SU-DHL-6 (cell line): ENCODE results near the gene STK31.

ENCODE experiments used
- H2AFZ ChIP-seq: fragments of 200-600 bp; sonication (generic); 2 replicates; pipeline ENCODE4 v1.6.1; 2014; ENCODE audit warnings: low read depth, mild to moderate bottlenecking, moderate library complexity, mixed read lengths, antibody characterized with exemption, low read length; ENCODE audit not compliant: severe bottlenecking
- H3F3A ChIP-seq: fragments of 200-600 bp; shearing (Covaris generic); 2 replicates; pipeline ENCODE4 v1.6.0; 2016; ENCODE audit warnings: antibody characterized with exemption, mild to moderate bottlenecking; ENCODE audit not compliant: insufficient read depth
- H3K27ac ChIP-seq: fragments of 200-600 bp; sonication (generic); 2 replicates; pipeline ENCODE4 v1.5.1; 2016; ENCODE audit warnings: low read depth, mild to moderate bottlenecking, low read length, moderate library complexity, mixed read lengths
- H3K27me3 ChIP-seq: fragments of 200-600 bp; sonication (generic), shearing (Covaris generic); 2 replicates; pipeline ENCODE4 v1.6.0; 2014; ENCODE audit warnings: mild to moderate bottlenecking, low read length
- H3K36me3 ChIP-seq: fragments of 200-600 bp; sonication (generic); 2 replicates; pipeline ENCODE4 v1.6.1; 2014; ENCODE audit warnings: mild to moderate bottlenecking, low read length, mixed read lengths
- H3K4me2 ChIP-seq: fragments of 300-600, 200-600 bp; shearing (Covaris generic), sonication (generic); 2 replicates; pipeline ENCODE4 v1.6.0; 2014; ENCODE audit warnings: low read length, low read depth, mild to moderate bottlenecking; ENCODE audit not compliant: poor library complexity, severe bottlenecking
- H3K4me3 ChIP-seq: fragments of 200-600 bp; sonication (generic); 2 replicates; pipeline ENCODE4 v1.5.1; 2014; ENCODE audit warnings: antibody characterized with exemption, low read length, mild to moderate bottlenecking, mixed read lengths; ENCODE audit not compliant: insufficient read depth, poor library complexity, severe bottlenecking
- H3K79me2 ChIP-seq: fragments of 200-600 bp; sonication (generic); 2 replicates; pipeline ENCODE4 v1.6.1; 2014; ENCODE audit warnings: mild to moderate bottlenecking, low read length, moderate library complexity; ENCODE audit not compliant: insufficient read depth
- H3K9ac ChIP-seq: fragments of 200-600 bp; sonication (generic); 2 replicates; pipeline ENCODE4 v1.7.0; 2014; ENCODE audit warnings: mild to moderate bottlenecking, low read length
- H3K9me2 ChIP-seq: fragments of 200-600 bp; sonication (generic); replicated peaks from 2 replicates; pipeline ENCODE4 v1.6.1; 2014; ENCODE audit warnings: low read length; ENCODE audit not compliant: insufficient read depth
- H3K9me3 ChIP-seq: fragments of 200-600 bp; sonication (generic); 2 replicates; pipeline ENCODE4 v1.6.1; 2014; ENCODE audit warnings: low read length, mixed read lengths; ENCODE audit not compliant: insufficient read depth
- H4K20me1 ChIP-seq: fragments of 200-600 bp; sonication (generic); 2 replicates; pipeline ENCODE4 v1.6.1; 2014; ENCODE audit warnings: low read depth, mild to moderate bottlenecking, antibody characterized with exemption, low read length, moderate library complexity, mixed read lengths
- CTCF ChIP-seq: fragments of 200-600 bp; sonication (generic); IDR thresholded peaks from one replicate; pipeline ENCODE4 v1.5.1; 2017; ENCODE audit warnings: antibody characterized with exemption, mild to moderate bottlenecking, low read length, moderate library complexity; ENCODE audit not compliant: insufficient read depth, poor library complexity, severe bottlenecking
- EZH2phosphoT487 ChIP-seq: fragments of 200-600 bp; sonication (generic), shearing (Covaris generic); conservative IDR thresholded peaks from 2 replicates; pipeline ENCODE4 v1.6.1; 2018; ENCODE audit warnings: mild to moderate bottlenecking, antibody characterized with exemption, low read length, moderate library complexity, mixed read lengths

The STK31 gene

GRCh38 chr7:23713285-23714149 lies 3.5 kb downstream of the STK31 start:
- H3K4me2 ChIP-seq: no peak overlapping the region
- no peaks in the 10 kb centered on the region for H3K79me2 ChIP-seq
- H3F3A ChIP-seq: no peaks in the 10 kb centered on the region
- no peak overlapping the region for H2AFZ ChIP-seq
- no peak overlapping the region for H3K9ac ChIP-seq
- no peaks in the 10 kb centered on the region for H3K9me2 ChIP-seq
- TF ChIP-seq CTCF: no peak
- no peak for TF ChIP-seq EZH2phosphoT487
- no peaks in the 10 kb centered on the region for H3K36me3 ChIP-seq
- H3K27ac ChIP-seq: no peak overlapping the region
- H4K20me1 ChIP-seq: no peaks in the 10 kb centered on the region
- H3K9me3 ChIP-seq: no peaks in the 10 kb centered on the region
- no peaks in the 10 kb centered on the region for H3K27me3 ChIP-seq
- H3K4me3 ChIP-seq: no peak overlapping the region

DNA sequence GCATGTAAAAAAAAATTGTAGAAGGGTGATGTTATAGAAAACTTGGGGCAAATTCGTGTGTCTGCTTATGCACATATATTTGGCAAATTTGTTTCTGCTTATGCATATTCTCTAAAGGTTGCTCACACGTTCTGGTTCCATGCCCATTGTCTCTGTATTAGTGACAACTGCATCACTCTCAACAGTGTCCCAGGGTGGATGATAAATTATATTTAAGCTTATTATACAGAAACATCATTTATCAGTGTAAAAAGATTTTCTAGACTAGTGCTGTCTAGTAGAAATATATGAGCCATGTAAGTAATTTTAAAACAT lies 4.1 kb downstream of the STK31 start:
- Histone ChIP-seq H3K4me3 (no peak overlapping the region), H3K27ac (no peak overlapping the region), H3K36me3 (no peaks in the 10 kb centered on the region), H3K9ac (no peak overlapping the region), H3K9me2 (no peaks in the 10 kb centered on the region), H2AFZ (no peak overlapping the region), H3K4me2 (no peak overlapping the region), H4K20me1 (no peaks in the 10 kb centered on the region), H3K79me2 (no peaks in the 10 kb centered on the region), H3K9me3 (no peaks in the 10 kb centered on the region), H3K27me3 (no peaks in the 10 kb centered on the region), H3F3A (no peaks in the 10 kb centered on the region)
- no peak for TF ChIP-seq EZH2phosphoT487
- no peak for TF ChIP-seq CTCF

DNA sequence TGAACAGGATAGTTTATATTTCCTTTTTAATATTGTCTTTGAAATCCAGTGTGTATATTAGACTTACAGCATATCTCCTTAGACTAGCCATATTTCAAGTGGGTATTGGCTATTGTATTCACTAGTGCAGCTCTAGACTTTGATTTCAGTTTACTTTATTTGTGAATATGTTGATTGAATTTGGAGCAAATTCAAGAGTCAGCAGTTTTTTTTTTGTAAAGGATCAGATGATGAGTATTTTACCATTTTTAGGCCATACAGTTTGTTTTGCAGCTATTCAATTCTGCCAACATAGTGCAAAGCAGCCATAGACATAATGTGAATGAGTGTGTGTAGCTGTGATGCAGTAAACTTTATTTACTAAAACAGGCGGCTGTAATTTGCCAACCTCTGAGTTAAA lies 4.6 kb downstream of the STK31 start:
- TF ChIP-seq CTCF: no peak
- no peak for TF ChIP-seq EZH2phosphoT487
- Histone ChIP-seq H3F3A (no peaks in the 10 kb centered on the region), H3K36me3 (no peaks in the 10 kb centered on the region), H3K4me3 (no peak overlapping the region), H3K9me3 (no peaks in the 10 kb centered on the region), H3K79me2 (no peaks in the 10 kb centered on the region), H3K27ac (no peak overlapping the region), H3K4me2 (no peak overlapping the region), H2AFZ (no peak overlapping the region), H4K20me1 (no peaks in the 10 kb centered on the region), H3K9me2 (no peaks in the 10 kb centered on the region), H3K9ac (no peak overlapping the region), H3K27me3 (no peaks in the 10 kb centered on the region)
